HG02763 (cell line): ENCODE results near the gene SHISA7.
"Not testable (repeated sequence)": the region's sequence is repeated elsewhere in the genome, so short reads cannot be mapped to it uniquely, and the experiment has no call there.

Experiments used
- ATAC-seq: cut with Tn5 transposase; IDR thresholded peaks from one replicate; pipeline ENCODE4 v1.9.1; 2021; ENCODE audit warnings: mild to moderate bottlenecking, moderate library complexity; ENCODE audit not compliant: unreplicated experiment

SHISA7 gene

GRCh38 chr19:55448175-55448490 lies 5.0 kb upstream of the SHISA7 start:
- ATAC-seq = not testable (repeated sequence)

- ATAC-seq = no peak
Observed at GRCh38 chr19:55447421-55448174, 4.5 kb upstream of the SHISA7 start.

- no peak for ATAC-seq
Observed at GRCh38 chr19:55446060-55446459, 3.0 kb upstream of the SHISA7 start.

- no peak for ATAC-seq
Observed at GRCh38 chr19:55444646-55445045, 1.5 kb upstream of the SHISA7 start.

- ATAC-seq = no peak
Observed at GRCh38 chr19:55443824-55444480, 852 bp upstream of the SHISA7 start.

GRCh38 chr19:55442372-55442961 lies 633 bp downstream of the SHISA7 start:
- ATAC-seq = no peak

- no peak for ATAC-seq
Observed at GRCh38 chr19:55441692-55442321, 1.3 kb downstream of the SHISA7 start.

GRCh38 chr19:55441319-55441691 lies 1.8 kb downstream of the SHISA7 start:
- ATAC-seq = no peak

GRCh38 chr19:55440411-55441105 lies 2.5 kb downstream of the SHISA7 start:
- no peak for ATAC-seq

- no peak for ATAC-seq
Observed at GRCh38 chr19:55439052-55439451, 4.0 kb downstream of the SHISA7 start.

GRCh38 chr19:55437410-55437809 lies 5.7 kb downstream of the SHISA7 start:
- ATAC-seq = no peak

GRCh38 chr19:55436847-55437246 lies 6.3 kb downstream of the SHISA7 start:
- no peak for ATAC-seq

- ATAC-seq = no peak
Observed at GRCh38 chr19:55435020-55435419, 8.1 kb downstream of the SHISA7 start.

GRCh38 chr19:55434356-55434919 lies 8.7 kb downstream of the SHISA7 start:
- no peak for ATAC-seq

GRCh38 chr19:55433292-55433691 lies 9.8 kb downstream of the SHISA7 start:
- ATAC-seq = no peak

- ATAC-seq = no peak
Observed at GRCh38 chr19:55432241-55432959, 10.7 kb downstream of the SHISA7 start.

GRCh38 chr19:55431183-55431582 lies 11.9 kb downstream of the SHISA7 start:
- ATAC-seq = no peak

- ATAC-seq = no peak
Observed at GRCh38 chr19:55426042-55426441, 17.1 kb downstream of the SHISA7 start.

- no peak for ATAC-seq
Observed at GRCh38 chr19:55424518-55424917, 18.6 kb downstream of the SHISA7 start.
